Fibroblast of skin of scalp (primary cell): Measurements from ENCODE around the gene LENEP.

Experiments
- DNase-seq: peaks from one replicate; pipeline ENCODE4 v3.0.0-alpha.2; 2013

LENEP gene

DNA sequence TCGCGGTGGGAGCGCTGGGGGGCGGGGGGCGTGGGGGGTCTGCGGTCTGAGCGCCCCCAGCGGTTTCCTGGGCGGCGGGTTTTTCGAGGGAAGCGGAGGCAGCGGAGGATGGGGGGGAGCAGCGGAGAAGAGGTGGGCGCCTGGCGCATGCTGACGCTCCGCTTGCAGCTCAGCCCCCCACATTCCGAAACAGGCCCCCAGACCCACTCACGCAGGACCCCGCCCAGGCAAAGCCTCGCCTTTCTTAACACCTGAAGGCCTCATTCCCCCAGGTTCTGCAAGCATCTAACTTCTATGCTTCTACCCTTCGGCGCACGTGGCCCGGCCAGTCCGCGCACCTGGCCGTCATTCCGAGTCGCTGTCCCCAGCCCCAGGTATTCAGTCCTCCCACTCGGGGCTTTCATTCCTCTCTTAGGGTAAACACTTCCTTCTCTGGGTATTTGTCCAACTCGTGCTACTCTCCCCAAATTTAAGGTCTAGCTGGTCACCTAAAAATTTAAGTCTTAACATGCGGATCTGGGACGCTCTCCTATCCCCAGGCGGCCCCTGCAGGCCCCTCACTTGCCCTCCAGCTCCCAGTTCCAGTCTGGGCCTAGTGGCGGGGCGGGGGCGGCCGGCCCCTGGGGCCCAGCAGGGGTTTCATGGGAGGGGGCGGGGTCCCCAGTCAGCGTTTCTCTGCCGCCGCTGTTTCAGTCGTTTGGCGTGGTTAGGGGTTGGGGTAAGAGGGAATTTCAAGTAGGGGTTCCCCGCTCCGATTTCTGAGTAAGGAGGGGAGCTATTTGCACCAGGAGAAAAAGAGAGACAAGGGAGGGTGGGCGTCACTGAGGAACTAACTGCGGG lies 6.4 kb downstream of the LENEP start:
- DNase-seq: no peak

DNA sequence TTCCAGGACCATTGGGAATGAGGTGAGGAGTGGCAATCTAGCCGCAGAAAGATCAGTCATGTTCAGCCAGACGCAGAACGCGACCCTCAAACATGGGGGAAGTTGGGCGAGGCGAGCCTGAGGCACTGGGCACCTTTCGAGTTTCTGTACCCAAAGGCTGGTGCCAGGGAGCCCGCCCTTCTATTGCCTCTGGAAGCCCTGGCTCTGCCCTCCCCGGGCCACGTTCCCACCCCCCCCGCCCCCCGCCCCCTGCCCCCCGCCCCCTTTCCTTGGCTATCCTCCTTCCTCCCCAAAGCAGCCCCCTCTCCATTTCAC lies 7.0 kb downstream of the LENEP start:
- no peak for DNase-seq

DNA sequence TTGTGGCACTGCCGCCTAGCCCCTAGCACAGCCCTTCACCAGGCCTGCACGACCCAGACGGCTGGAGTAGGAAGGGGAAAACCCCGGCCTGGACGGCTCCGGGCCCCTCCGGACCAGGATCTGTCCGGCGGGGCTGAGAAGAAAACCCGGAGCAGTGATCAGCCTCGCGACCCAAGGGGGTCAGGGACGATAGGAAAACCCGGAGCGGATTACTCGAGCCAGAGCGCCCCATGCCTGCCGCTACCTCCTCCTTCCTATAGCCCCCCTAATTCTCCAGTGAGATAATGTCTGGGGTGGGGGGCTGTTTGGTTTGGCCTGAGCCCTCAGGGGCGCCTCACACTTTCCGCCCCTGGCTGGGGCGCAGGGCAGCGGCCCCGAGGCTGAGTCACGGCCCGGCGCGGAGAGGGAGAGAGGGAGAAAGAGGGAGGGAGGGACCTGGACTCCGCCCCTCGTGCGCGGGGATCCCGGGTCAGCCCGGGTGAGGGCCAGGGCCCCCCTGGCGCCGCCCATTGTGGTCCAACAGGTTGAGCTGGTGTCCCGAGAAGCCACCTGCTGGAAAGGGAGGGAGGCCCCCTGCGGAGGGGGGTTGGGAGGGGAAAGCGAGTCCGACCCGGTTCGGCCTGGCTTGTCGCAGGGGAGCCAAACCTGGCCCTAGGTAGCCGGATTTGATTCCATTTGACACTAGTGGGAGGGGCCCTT lies 7.5 kb downstream of the LENEP start:
- DNase-seq: peak; percentile 88

DNA sequence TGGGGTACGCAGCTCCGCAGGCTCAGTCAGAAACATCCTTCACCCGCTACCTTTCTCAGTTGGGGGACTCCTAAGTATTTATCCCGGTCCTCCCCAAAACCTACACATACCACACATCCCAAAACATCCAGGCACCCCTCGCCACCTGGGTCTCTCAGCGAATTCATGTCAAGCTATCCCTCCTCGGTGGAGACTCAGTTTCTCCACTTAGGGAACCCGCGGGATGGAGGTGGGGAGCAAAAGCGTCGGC lies 8.0 kb downstream of the LENEP start:
- DNase-seq: no peak

DNA sequence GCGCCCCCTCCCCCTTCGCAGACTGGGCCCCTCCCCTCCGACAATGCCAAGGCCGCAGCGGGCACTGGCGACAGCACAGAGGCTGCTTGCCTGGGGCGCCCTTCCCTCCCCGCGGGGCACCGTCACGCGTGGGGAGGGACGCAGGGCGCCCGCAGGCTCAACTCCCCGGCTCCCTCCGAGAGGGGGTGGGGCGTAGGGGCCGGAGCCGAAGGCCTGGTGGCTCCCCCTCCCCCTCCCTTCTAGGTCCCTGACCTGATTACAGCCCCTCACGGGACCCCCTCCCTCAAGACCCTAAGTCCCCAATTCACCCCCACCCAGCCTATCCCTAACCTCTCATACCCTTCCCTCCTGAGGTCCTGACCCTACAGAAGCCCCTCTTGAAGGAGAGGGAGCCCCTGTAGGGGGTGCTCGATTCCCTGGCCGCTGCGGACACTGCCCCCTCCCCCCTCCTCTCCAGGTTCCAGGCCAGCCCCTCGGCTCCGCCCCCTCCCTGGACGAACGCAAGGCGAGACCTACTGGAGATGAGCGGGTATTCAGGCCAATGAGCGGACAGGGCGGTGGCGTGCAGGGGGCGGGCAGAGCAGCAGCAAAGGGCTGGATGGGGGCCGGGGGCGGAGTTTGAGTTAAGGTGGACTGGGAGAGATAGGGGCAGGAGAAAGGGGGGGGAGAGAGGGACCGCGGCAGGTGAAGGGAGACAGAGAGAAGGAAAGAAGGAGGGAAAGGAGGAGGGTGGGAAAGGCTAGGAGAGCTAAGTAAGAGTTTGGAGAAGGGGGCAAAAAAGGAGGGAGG lies 8.5 kb downstream of the LENEP start:
- peak; percentile 99 for DNase-seq

DNA sequence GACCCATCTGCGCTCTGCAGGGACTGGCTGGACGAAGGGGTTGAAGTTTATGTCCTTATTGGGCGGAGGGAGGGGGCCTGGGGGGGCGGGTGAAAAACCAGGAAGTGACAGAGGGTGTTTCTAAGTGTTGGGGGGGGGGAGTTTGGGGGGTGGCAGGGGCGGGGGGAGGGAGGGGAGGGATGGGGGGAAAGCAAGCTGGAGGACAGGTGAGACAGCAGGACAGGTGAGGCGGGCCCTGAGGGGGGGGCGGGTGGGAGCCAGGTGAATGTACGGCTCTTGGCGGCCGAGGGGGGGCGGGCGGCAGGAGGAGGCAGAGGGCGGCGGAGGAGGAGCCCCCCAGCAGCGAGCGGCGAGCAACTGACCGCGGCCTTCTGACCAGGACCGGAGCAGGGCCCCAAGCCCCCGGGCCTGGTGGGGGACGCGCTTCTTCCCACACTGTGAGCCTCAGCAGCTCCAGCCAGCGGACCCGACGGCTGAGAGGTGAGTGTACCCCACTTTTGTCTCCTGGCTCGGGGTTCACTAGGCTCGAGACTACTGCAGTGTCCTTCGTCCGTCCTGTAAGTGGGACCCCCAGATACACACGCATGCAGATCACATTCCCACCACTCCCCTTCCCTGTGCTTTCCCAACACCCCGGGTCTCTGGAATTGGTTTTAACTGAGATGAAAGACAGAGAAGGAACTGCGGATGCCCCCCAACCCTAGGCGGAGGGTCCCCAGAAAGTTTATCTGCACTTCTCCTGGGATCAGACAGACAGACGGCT lies 9.3 kb downstream of the LENEP start, which contains the start of gene ZBTB7B:
Gene ZBTB7B (plus strand): TSS at position 339 of the 763 bp plus-strand sequence. CDS start 11,859 bp downstream, outside the sequence.
- DNase-seq: no peak

DNA sequence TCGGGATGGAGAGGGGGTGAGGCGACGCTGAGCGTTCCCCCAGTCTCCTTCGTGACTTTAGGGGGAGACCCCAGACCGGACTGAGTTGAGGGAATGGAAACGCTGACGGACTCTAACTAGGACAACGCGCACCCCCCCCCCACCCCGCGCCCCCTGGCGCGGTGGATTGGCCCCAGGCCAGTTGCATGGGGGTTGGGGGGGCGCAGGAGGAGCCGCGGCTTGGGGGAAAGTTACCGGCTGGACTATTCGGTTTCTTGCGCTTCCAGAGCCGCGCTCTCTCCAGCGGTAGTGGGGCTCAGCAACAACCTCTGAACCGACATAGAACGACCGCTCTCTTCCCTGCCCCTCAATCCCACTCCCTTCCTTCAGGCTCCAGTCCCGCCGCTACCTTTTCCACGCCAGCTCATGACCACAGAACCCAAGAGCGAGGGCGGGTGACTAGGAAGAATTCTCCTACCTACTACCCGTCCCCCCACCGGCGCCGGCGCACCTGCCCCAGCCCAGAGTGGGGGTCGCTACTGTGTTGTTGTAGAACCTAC lies 9.9 kb downstream of the LENEP start:
- DNase-seq: peak; percentile 38

DNA sequence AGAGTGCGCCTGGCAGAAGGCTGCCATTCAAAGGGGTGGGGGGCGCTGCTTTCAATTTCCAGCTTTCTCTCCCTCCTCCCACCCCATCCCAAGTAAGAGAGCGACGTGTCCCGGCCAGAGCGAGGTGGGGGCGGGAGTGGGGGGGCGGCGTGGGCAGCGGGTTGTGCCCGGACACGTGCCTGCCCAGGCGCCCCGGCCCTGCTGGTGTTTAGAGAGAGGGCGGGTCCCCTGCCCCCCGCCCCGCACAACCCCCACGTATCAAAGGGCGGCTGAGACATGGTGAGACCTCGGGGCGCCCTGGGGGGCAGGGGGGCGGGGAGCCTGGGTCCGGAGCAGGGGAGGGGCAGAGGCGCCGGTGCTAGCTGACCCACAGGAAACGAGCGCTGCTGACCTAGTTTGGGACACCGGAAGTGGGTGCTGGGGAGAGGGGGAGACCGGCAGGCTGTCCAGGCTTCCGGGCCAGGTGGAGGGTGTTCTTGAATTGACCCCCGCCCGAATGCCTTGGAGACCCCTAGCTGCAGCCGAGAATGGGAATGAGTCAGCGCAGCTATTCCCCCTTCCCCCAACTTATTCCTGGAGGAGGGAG lies 10.5 kb downstream of the LENEP start:
- DNase-seq: peak; percentile 57

DNA sequence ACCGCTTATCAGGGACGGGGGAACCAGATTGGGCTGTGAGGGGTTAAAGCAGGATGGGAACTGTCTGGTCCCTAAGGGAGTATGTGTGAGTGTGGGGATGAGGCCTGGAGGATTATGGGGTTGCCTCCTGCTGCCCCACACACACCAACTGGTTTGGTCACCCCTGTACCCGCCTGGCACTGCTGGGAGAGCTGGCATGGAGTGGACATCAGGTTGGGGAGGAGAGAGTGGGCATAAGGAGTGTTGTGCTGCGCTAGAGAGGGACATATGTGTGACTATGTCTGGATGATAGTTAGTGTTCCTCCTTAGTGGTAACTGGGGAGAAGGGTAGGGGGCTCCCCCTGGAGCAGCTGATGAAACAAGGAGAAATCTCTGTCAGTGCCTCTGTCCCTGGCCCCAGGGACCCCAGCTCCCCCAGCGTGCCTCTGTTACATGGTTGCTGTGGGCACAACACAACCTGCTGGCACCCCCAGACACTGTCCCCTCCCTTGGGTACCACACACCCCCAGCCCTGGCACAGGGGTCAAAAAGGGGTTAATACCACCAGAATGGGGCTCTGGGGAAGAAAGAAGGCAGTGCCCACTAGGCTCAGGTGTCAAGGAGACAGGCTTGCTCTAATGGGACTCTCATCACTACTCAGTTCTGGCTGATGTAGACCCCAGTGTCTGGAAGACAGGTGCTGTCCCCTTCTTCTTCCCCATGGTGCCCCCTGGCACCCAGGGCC lies 11.1 kb downstream of the LENEP start:
- DNase-seq: peak; percentile 43

DNA sequence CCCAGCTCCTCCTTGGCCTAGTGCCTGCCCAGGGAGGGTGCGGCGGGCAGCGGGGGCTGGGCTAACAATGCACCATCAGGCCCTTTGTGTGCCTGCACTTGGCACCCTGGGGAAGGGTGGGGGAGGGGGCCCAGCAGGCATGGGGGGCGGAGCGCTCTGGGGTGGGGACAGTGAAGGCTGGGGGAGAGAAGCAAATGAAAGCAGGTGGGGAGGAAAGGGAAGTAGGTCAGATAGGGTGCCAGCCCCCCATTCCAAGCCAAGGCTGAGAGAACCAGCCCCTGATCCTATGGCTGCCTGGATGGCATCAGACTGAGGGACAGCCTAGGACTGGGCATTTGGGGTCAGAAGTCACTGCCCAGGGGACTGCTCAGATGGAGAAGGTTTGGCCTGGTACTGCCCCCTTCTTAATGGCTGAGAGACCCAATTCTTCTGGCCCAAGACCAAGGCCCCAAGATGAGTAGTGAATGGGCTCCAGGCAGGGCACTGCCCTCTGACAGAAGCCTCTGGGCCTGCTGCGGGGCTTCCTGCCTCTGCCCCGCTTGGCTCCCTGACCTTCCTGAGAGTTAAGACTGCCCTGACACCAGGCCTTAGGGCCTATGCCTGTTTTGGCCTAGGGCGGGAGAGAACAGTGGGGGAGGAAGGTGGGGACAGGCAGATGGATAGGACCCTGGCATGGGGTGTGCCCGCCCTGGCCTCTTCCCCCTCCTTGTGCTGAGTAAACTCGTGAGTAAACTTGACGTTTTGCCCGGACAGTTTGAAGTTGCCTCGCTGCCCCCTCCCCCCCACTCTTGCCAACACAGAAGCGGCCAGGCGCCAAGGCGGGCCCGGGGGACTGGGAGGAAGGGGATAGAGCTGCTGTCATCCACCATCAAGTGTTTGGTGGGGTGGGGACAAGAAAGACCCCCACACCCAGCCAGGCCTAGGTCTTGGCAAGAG lies 12.0 kb downstream of the LENEP start:
- DNase-seq: no peak

DNA sequence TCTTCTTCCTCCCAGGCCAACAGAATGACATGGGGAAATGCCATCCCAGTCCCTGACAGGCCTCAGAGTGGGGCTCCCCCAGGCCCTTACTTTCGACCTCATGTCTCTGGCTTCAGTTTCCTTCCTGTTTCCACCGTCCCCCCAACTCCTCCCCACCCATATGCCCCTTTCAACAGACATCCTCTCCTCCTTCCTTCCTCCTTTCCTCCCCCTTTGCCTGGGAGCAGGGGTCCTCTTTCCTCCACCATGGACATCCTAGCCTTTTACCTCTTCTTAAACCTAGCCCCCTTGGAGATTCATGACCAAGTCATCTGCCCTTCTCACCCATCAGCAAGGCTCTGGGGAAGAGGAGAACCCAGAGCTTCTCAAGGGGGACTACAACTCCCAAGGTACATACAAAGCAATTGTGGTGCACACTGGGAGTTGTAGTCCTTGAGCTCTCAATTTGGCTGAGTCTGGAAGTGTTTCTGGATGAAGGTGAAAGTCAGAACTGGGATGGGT lies 13.3 kb downstream of the LENEP start:
- peak; percentile 42 for DNase-seq

DNA sequence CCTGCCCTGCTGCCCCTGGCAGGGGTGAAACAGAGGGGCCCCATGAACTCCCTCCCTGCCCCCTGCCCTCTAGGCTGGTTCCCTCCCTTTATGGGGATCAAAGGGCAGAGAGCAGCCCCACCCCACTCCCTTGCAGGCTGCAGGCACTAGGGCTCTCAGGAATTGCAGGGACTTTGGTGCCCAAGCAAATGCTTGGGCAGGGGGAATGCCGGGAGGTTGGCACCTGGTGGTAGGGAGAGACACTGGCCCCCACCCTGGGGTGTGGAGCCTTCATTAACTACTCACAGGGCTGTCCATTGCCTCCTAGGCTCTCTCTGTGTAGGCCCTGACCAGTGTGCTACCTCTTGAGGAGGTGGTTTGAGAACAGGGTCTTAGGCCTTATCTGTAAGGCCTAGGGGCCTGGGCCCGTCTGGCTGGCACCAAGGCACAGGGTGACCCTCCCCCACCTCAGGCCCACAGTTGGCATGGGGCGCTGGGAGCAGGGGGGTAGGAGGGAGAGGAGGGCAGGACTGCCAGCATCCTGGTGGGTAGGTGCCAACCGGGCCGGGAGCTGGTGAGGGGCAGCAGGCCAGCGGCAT lies 14.0 kb downstream of the LENEP start:
- DNase-seq: no peak

DNA sequence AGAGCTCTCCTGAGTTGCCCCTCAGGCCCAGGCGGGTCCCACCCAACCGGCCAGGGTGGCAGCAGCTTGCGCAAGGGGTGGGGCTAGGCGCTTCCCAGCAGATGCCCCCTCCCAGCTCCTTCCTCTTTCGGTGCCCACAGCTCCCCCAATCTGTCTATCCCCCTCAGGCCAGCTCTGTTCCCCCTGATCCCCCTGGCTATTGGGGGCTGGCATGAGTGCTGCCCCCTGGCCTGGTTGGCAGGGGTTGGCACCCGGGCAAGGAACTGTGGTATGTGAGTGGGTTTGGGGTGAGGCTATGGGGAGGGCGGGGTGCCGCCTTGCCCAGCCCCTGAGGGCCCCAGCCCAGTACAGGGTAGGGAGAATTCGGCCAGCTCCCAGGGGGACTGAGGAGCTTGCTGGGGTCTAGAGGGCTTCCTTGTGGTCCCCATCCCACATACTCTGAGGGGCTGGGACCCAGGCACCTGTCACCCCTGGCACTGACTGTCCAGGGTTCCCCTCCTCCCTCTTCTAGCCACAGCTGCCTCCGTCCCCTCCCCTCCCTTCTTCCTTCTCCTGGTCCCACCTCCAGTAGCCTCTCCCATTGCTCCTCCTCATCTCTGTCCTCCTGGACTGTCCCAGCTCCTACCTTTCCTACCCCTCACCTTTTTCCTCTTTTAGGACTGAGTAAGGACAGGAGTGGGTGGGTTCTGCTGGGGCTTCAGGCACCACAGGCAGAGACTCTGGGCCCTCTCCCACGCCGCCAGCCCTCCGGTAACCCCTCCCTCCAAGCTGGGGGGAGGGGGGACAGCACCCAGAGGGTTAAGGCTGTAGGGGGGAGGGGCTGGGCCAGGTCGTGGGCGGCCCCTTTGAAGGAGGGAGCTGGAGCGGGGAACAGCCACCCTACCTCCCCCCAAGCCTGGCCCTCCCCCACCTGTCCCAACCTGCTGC lies 14.9 kb downstream of the LENEP start:
- no peak for DNase-seq

DNA sequence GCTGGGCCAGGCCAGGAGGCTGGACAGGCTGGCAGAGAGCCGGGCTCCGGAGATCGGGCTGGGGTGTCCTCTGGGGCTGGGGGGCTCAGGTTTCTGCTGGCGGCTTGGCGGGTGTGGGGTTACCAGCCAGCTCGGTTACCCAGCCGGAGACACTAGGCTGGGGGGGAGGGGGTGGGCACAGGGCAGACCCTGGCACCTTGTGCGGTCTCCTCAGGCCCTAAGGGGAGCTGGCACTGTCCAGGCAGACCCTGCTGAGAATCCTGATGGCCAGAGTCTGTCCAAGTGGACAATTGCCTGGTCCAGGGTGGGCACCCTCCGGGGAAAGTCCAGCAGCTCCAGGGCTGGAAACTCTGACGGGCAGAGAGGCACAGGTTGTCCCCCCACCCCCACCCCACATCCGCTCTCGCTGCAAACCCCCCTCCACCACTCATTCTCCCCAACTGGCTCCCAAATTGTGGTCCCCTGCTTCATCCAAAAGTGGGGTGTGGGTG lies 15.9 kb downstream of the LENEP start:
- DNase-seq: no peak

DNA sequence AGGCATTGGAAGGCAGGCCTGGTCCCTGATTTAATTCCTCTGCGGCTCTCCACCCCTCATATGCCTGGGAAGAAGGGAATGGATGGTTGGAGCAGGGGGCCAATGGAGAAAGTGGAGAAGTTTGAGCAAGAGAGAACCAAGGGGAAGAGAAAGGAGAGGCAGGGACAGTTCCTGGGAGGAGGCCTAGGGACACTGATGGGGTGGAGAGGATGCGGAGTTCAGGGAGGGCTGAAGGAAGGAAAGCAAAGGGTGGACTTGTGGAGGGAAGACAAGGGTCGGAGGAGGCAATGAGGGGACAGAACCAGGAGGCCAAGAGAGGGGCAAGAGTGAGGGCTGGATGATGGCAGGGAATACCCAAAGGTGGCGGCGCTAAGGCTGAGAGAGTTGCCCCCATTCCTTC lies 16.4 kb downstream of the LENEP start:
- DNase-seq: no peak

DNA sequence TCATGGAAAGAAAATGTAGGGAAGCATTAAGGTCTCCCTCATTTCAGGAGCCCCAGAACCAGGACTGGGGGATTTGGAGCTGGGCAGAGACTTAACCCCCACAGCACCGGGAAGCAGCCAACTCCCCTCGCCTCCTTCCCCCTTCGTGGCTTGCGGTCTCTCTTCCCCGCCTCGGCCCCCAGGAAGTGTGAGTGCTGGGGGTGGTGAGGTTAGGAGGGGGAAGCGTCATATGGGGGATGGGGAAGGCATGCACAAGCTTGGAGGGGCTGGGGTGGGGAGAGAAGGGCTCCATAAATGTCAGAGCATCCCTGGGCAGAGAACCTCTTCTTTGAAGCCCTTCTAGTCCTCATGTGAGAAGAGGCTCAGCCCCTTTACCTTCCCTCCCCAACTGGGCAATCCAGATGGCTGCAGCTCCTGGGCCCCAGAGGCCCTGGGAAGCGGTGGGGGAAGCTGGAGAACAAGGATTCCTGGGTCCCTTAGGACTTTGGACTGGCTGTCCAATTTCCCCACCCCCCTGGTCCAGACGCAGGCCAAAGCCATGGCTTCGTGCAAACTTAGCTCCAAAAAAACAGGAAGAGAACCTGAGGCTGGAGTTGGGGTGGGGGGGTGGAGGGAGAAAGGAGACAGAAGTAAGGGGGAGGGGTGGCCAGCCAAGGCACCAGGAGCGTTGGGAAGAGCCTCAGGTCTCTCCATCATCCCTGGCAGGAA lies 17.0 kb downstream of the LENEP start:
- DNase-seq: no peak

DNA sequence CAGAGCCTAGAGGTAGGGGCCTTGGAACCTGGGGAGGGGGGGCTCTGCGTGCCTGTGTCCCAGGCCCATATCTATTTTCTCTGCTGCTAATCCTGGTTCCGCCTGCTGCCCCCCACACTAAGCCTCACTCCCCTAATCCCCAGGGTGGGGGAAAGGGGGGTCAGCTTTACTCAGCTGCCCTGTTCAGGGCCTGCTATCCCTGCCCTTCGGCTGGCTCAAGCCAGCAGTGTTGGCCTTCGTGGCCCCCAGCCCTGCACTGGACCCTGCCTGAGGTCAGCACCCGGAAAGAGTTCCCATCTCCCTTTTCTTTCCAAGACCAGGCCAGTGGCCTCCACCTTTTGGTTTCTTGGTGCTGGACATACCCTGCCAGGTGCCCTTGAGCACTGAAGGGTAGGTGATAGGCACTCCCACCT lies 17.6 kb downstream of the LENEP start:
- DNase-seq: no peak
